Activated naive CD8-positive, alpha-beta T cell (primary cell): Measurements from ENCODE around the gene DGKA.

ENCODE experiments used
- H3K27ac Mint-ChIP-seq: one replicate; pipeline ENCODE4 v1.8.0; 2021; ENCODE audit warnings: mixed read lengths
- H3K27me3 Mint-ChIP-seq: one replicate; pipeline ENCODE4 v1.8.0; 2021; ENCODE audit warnings: mixed read lengths
- H3K36me3 Mint-ChIP-seq: one replicate; pipeline ENCODE4 v1.8.0; 2021; ENCODE audit warnings: mixed read lengths
- H3K4me1 Mint-ChIP-seq: one replicate; pipeline ENCODE4 v1.8.0; 2021; ENCODE audit warnings: low read depth, mixed read lengths
- H3K4me3 Mint-ChIP-seq: one replicate; pipeline ENCODE4 v1.8.0; 2021; ENCODE audit warnings: mild to moderate bottlenecking, mixed read lengths
- H3K9me3 Mint-ChIP-seq: one replicate; pipeline ENCODE4 v1.8.0; 2021; ENCODE audit warnings: low read depth, mixed read lengths

DGKA gene

DNA sequence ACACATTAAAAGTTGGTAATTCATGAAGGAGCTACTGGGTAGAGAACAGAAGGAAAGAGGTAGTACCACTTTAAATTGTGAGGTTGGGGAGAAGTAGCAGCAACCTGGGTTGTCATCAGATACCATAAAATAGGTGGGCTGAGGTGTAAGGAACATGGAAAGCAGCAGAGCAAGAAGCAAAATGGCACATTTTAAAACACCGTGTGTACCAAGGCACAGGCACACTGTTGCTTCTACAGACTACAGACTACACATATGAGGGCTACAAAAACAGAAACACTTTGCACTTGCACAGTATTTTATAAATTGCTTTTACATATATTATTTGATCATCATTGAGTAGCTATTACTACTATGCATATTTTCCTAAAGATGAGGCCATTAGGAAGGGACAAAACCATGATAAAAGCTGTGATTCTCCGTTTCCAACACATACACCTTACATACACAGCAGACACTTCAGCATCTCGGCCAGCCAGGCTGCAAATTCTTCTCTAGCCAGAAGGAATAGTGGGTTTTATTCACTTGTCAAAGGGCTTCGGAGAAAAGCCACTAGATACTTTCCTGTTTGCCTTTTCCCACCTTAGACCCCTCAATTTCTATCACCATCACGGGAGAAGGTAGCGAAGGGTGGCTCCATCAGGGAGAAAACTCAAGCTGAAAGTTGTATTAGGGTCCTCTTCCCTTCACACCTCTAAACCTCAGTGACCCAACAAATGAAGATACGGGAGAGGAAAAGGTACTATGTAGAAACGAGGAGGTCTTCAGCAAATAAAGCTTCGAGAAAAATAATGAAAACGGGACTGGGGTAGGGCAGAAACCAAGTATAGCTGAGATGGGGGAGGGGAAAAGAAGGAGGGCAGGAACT, 4.9 kb upstream of the DGKA start:
- Mint-ChIP-seq H3K27me3 (no peaks in the 10 kb centered on the region), H3K36me3 (peaks cover 3% of the 10 kb centered on the region), H3K9me3 (no peaks in the 10 kb centered on the region), H3K4me1 (peaks cover 59% of the 10 kb centered on the region), H3K4me3 (peak overlapping the region; percentile 100), H3K27ac (peak overlapping the region; percentile 98)

GRCh38 chr12:55926738-55927587, 4.0 kb upstream of the DGKA start:
- H3K4me3 Mint-ChIP-seq: peak overlapping the region; percentile 100
- H3K4me1 Mint-ChIP-seq: peaks cover 53% of the 10 kb centered on the region
- peak overlapping the region; percentile 98 for H3K27ac Mint-ChIP-seq
- no peaks in the 10 kb centered on the region for H3K27me3 Mint-ChIP-seq
- peaks cover 7% of the 10 kb centered on the region for H3K36me3 Mint-ChIP-seq
- H3K9me3 Mint-ChIP-seq: no peaks in the 10 kb centered on the region

DNA sequence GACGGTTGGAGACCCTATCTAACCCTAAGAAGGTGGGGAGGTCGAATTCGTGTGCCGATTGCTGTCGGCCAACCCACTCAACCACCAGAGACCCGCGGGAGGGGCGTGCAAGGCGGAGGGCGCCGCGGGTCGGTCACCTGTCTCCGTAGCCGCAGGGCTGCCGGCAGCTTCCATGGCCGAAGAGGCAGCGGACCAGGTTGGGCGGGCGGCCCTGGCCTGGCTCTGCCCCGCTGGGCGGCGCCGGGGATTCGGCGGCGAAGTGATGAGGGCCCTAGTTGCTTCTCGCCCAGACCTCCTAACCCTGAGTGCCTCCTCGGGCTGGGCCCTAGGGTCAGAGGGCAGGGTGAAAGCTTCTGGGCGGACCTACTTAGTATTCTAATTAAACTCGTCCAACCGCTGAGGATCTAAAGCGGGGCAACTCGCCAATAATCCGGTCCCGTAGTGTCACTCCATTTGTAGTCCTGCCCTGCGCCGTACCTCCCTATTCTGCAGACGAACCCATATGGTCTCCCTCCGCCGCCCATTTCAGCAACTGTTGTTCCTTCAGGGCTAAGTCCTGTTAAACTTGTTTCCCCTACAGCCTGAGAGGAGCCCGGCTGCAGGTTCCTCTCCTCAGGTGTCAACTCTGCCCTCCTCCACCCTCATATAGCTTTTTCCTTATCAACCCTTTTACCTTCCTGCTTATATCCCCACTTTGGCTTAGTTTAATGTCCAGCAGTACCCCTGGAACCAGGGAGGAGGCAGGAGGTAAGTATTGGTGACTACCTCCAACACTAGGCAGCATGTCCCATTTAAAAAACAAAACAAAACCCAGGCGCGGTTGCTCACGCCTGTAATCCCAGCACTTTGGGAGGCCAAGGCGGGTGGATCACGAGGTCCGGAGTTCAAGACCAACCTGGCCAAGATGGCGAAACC, 3.1 kb upstream of the DGKA start, which contains the start of gene PYM1:
PYM1 (minus strand) TSS at position 307 of the 915 bp plus-strand sequence; CDS start at position 174, 133 bp downstream.
- Mint-ChIP-seq H3K4me1 (peaks cover 51% of the 10 kb centered on the region), H3K9me3 (no peaks in the 10 kb centered on the region)

DNA sequence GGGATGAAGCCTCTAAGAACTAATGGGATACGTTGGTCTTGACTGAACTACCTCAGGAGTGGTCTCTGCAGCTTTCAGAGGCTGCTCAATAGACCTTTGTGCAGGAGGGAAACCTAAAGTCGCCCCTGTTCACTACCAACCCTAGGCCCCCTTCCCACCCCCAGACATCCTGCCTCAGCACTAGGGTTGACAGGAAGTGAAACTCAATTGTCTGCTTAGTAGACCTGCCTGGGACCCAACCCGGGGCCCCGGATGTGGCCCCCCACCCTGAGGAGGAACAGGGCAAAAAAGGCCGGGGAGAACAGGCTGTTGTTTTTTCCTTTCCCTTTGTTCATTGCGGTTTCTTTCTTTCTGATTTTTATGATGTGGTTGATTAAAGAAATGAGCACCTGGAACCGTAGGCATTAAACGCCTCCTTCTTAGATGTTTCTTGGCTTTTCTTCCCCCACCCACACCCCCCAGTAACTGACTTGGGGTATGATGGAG, 1.6 kb upstream of the DGKA start:
- Mint-ChIP-seq H3K4me3 (peak overlapping the region; percentile 100), H3K36me3 (peaks cover 7% of the 10 kb centered on the region), H3K27me3 (no peaks in the 10 kb centered on the region), H3K27ac (peak overlapping the region; percentile 99), H3K9me3 (no peaks in the 10 kb centered on the region), H3K4me1 (peaks cover 58% of the 10 kb centered on the region)

More for the DNA sequence above, 3.1 kb upstream of the DGKA start, which contains the start of gene PYM1:
- Mint-ChIP-seq H3K36me3 (peaks cover 4% of the 10 kb centered on the region), H3K27me3 (no peaks in the 10 kb centered on the region), H3K4me3 (peak within 1 kb of the TSS; percentile 100), H3K27ac (peak within 1 kb of the TSS; percentile 99)

DNA sequence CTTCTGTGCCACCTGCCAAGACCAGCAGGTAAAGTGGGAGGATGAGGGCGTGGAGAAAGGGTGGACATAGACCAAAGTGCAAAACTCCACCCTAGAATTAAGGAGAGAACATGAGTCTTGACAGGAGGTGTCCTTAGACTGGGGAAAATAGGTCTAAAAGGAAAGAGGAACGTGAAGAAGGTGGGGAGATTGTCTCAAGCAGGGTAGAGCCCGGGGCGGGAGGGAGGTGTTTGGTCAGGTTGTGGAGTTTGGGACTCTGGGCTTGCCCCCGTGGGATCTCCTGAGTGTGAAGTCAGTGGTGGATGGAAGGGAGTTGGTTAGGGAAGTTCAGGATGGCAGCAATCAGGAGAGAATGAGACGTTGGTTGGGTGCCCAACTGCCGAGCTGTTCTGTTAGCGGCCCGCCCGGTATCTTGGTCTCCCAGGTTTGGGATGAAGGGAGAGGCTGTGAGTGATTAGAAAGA, 386 bp downstream of the DGKA start:
- Mint-ChIP-seq H3K36me3 (peaks cover 9% of the 10 kb centered on the region), H3K4me3 (peak overlapping the region; percentile 100), H3K27ac (peak overlapping the region; percentile 99), H3K4me1 (peaks cover 62% of the 10 kb centered on the region), H3K9me3 (no peaks in the 10 kb centered on the region), H3K27me3 (no peaks in the 10 kb centered on the region)

- Mint-ChIP-seq H3K9me3 (no peaks in the 10 kb centered on the region), H3K4me3 (peak overlapping the region; percentile 100), H3K36me3 (peaks cover 10% of the 10 kb centered on the region), H3K27me3 (no peaks in the 10 kb centered on the region), H3K4me1 (peaks cover 68% of the 10 kb centered on the region), H3K27ac (peak overlapping the region; percentile 99)
Measured at GRCh38 chr12:55931780-55932550, 1.0 kb downstream of the DGKA start.

DNA sequence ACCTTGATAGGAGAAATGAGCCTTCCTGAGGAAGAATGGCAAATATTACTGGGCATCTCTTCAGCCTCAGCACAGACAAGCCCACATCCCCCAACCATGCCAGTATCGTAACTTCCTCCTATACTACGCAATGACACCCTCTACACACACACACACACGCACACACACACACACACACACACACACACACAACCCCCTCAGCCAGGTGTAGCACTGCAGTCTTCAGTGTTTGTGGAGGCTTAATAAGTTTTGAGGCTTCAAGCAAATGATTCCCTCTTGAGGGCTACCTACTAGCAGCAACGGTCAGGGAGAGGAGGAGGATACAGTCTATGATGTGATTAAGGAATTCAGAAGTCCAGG, 1.6 kb downstream of the DGKA start:
- Mint-ChIP-seq H3K27me3 (no peaks in the 10 kb centered on the region), H3K4me1 (peaks cover 74% of the 10 kb centered on the region), H3K27ac (peak overlapping the region; percentile 95), H3K4me3 (peak overlapping the region; percentile 100), H3K9me3 (no peaks in the 10 kb centered on the region), H3K36me3 (peaks cover 12% of the 10 kb centered on the region)

GRCh38 chr12:55933169-55933798, 2.3 kb downstream of the DGKA start:
- peak overlapping the region; percentile 100 for H3K4me3 Mint-ChIP-seq
- peak overlapping the region; percentile 95 for H3K27ac Mint-ChIP-seq
- no peaks in the 10 kb centered on the region for H3K27me3 Mint-ChIP-seq
- H3K4me1 Mint-ChIP-seq: peaks cover 78% of the 10 kb centered on the region
- no peaks in the 10 kb centered on the region for H3K9me3 Mint-ChIP-seq
- peaks cover 12% of the 10 kb centered on the region for H3K36me3 Mint-ChIP-seq

DNA sequence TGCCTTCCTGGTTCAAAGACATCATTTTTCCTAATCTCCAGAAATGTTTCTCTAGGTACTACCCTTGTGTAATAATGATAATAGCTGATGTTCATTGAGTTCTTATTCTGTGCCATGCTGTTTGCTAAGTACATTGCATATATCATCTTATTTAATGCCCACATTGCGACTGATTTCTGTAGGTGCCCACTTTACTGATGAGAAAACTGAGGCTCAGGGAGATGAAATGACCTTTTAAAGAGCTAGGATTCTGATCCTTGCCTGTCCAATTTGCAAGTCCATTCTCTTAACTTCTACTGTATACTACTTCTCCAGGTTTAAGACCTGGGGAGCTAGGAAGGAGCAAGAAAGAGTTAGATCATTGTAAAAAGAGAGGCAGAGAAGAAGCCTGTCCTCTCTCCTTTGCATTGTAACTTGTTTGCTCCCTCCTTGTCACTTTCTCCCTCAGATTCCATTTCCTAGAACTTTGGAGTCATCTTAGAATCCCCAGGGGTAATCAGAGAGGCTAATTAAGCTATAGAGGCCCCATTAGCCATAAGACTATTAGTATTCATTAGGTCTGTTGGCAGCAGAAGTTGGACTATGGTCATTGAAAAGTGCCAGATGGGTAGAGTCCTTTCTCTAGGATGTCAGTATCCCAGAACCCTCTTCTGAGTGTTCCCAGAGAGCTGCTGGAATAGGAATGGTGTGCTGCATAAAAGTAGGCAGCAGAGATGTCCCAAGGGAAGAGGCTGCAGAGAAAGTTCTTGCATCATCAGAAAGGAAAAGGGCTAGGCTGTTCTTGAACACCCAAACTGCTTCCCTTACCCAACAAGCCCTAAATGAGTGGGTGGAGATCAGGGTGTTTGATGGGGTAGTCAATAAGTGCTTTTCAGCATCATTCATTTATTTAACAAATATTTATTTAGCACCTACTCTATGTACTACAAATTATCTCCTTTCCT, 3.1 kb downstream of the DGKA start:
- H3K4me1 Mint-ChIP-seq: peaks cover 84% of the 10 kb centered on the region
- H3K27me3 Mint-ChIP-seq: no peaks in the 10 kb centered on the region
- peak overlapping the region; percentile 100 for H3K4me3 Mint-ChIP-seq
- H3K9me3 Mint-ChIP-seq: no peaks in the 10 kb centered on the region
- H3K36me3 Mint-ChIP-seq: peaks cover 14% of the 10 kb centered on the region
- H3K27ac Mint-ChIP-seq: peak overlapping the region; percentile 89

- Mint-ChIP-seq H3K4me1 (peaks cover 86% of the 10 kb centered on the region), H3K36me3 (peaks cover 15% of the 10 kb centered on the region)
Measured at GRCh38 chr12:55934773-55935172, 3.8 kb downstream of the DGKA start.

GRCh38 chr12:55935738-55936151, 4.8 kb downstream of the DGKA start:
- Mint-ChIP-seq H3K27ac (peak overlapping the region; percentile 89), H3K36me3 (peaks cover 15% of the 10 kb centered on the region), H3K9me3 (no peaks in the 10 kb centered on the region), H3K4me1 (peaks cover 87% of the 10 kb centered on the region), H3K4me3 (peak overlapping the region; percentile 100), H3K27me3 (no peaks in the 10 kb centered on the region)

More at GRCh38 chr12:55934773-55935172, 3.8 kb downstream of the DGKA start:
- Mint-ChIP-seq H3K27ac (peak overlapping the region; percentile 89), H3K4me3 (peak overlapping the region; percentile 100), H3K27me3 (no peaks in the 10 kb centered on the region), H3K9me3 (no peaks in the 10 kb centered on the region)

GRCh38 chr12:55937981-55938380, 7.0 kb downstream of the DGKA start:
- peaks cover 15% of the 10 kb centered on the region for H3K36me3 Mint-ChIP-seq
- peaks cover 89% of the 10 kb centered on the region for H3K4me1 Mint-ChIP-seq
- peak overlapping the region; percentile 10 for H3K4me3 Mint-ChIP-seq

More at GRCh38 chr12:55937981-55938380, 7.0 kb downstream of the DGKA start:
- Mint-ChIP-seq H3K27me3 (no peaks in the 10 kb centered on the region), H3K9me3 (no peaks in the 10 kb centered on the region), H3K27ac (peak overlapping the region; percentile 89)
